ENCODE results near the gene WWP2. TPM values are rescaled to one million over a fixed set of nuclear protein-coding genes. Genes with fewer than 3 reads are reported as not detected.
"Not testable (repeated sequence)": the region's sequence is repeated elsewhere in the genome, so short reads cannot be mapped to it uniquely, and the experiment has no call there.

WWP2 gene
- total RNA-seq, 4 donors from 2014 or later = 21.9 to 32.8 (median 27.8) TPM

- H3K27ac ChIP-seq (replicated peaks in 1 of 4); H3K36me3 ChIP-seq; intact Hi-C loops (cut with DNase I); H3K4me1 ChIP-seq; H3K4me3 ChIP-seq; H3K9me3 ChIP-seq; H3K27me3 ChIP-seq; DNase-seq (ENCODE audit: extremely low spot score): not testable (repeated sequence)
- WGBS = 75% methylated on average over 9 of the region's 24 CpGs
Observed at GRCh38 chr16:69952572-69953355, 190.6 kb downstream of the WWP2 start.

GRCh38 chr16:69954241-69954640, 192.1 kb downstream of the WWP2 start:
- DNase-seq (ENCODE audit: extremely low spot score); H3K36me3 ChIP-seq: not testable (repeated sequence)
- WGBS = 87% methylated on average over 5 of the region's 13 CpGs

GRCh38 chr16:69963312-69963711, 201.2 kb downstream of the WWP2 start:
- intact Hi-C loops (cut with DNase I); H3K9me3 ChIP-seq; H3K4me1 ChIP-seq; H3K27ac ChIP-seq (replicated peaks in 1 of 4); H3K27me3 ChIP-seq; H3K36me3 ChIP-seq; DNase-seq (ENCODE audit: extremely low spot score); H3K4me3 ChIP-seq: not testable (repeated sequence)
- no CpG with 5 or more reads among the region's 9 CpGs for WGBS

More at GRCh38 chr16:69954241-69954640, 192.1 kb downstream of the WWP2 start:
- intact Hi-C loops (cut with DNase I); H3K4me1 ChIP-seq; H3K27ac ChIP-seq (replicated peaks in 1 of 4); H3K4me3 ChIP-seq; H3K9me3 ChIP-seq; H3K27me3 ChIP-seq: not testable (repeated sequence)

GRCh38 chr16:69964960-69965660, 203.0 kb downstream of the WWP2 start:
- WGBS = 86% methylated on average over 4 of the region's 68 CpGs
- Histone ChIP-seq H3K27ac (replicated peaks in 1 of 4) (peak overlapping the region; percentile 62 to 80 (median 74)), H3K4me3 (peak overlapping the region; percentile 49 to 80 (median 62))
- intact Hi-C loops (cut with DNase I); H3K9me3 ChIP-seq; H3K4me1 ChIP-seq; H3K27me3 ChIP-seq; DNase-seq (ENCODE audit: extremely low spot score); H3K36me3 ChIP-seq: not testable (repeated sequence)

GRCh38 chr16:69965661-69966054, 203.5 kb downstream of the WWP2 start:
- H3K36me3 ChIP-seq; intact Hi-C loops (cut with DNase I); H3K9me3 ChIP-seq; H3K27me3 ChIP-seq; H3K4me1 ChIP-seq; DNase-seq (ENCODE audit: extremely low spot score): not testable (repeated sequence)
- peak overlapping the region; percentile 62 to 80 (median 74) for H3K27ac ChIP-seq (replicated peaks in 1 of 4)
- WGBS = no CpG with 5 or more reads among the region's 24 CpGs
- peak overlapping the region; percentile 49 to 80 (median 62) for H3K4me3 ChIP-seq

GRCh38 chr16:69967688-69968087, 205.6 kb downstream of the WWP2 start:
- intact Hi-C loops (cut with DNase I); H3K27ac ChIP-seq (replicated peaks in 1 of 4); H3K4me3 ChIP-seq; H3K4me1 ChIP-seq; H3K27me3 ChIP-seq; H3K36me3 ChIP-seq; DNase-seq (ENCODE audit: extremely low spot score); H3K9me3 ChIP-seq: not testable (repeated sequence)
- WGBS = no CpG with 5 or more reads among the region's 5 CpGs

- DNase-seq (ENCODE audit: extremely low spot score); H3K27me3 ChIP-seq; intact Hi-C loops (cut with DNase I); H3K36me3 ChIP-seq; H3K4me1 ChIP-seq; H3K27ac ChIP-seq (replicated peaks in 1 of 4); H3K9me3 ChIP-seq; H3K4me3 ChIP-seq: not testable (repeated sequence)
- no CpG with 5 or more reads among the region's 10 CpGs for WGBS
Observed at GRCh38 chr16:69968125-69968524, 206.0 kb downstream of the WWP2 start.

GRCh38 chr16:69969657-69970056, 207.5 kb downstream of the WWP2 start:
- intact Hi-C loops (cut with DNase I); H3K27ac ChIP-seq (replicated peaks in 1 of 4); H3K27me3 ChIP-seq; DNase-seq (ENCODE audit: extremely low spot score); H3K4me1 ChIP-seq; H3K36me3 ChIP-seq; H3K9me3 ChIP-seq; H3K4me3 ChIP-seq: not testable (repeated sequence)
- 20% methylated on average over 1 of the region's 4 CpGs for WGBS

- H3K27me3 ChIP-seq; intact Hi-C loops (cut with DNase I); H3K27ac ChIP-seq (replicated peaks in 1 of 4): not testable (repeated sequence)
Observed at GRCh38 chr16:69972120-69972519, 210.0 kb downstream of the WWP2 start.

GRCh38 chr16:69972935-69973334, 210.8 kb downstream of the WWP2 start:
- H3K4me1 ChIP-seq; H3K27ac ChIP-seq (replicated peaks in 1 of 4); H3K36me3 ChIP-seq; H3K4me3 ChIP-seq; intact Hi-C loops (cut with DNase I); DNase-seq (ENCODE audit: extremely low spot score); H3K9me3 ChIP-seq; H3K27me3 ChIP-seq: not testable (repeated sequence)
- 93% methylated on average over 2 of the region's 8 CpGs for WGBS

More at GRCh38 chr16:69972120-69972519, 210.0 kb downstream of the WWP2 start:
- H3K9me3 ChIP-seq; H3K36me3 ChIP-seq; H3K4me3 ChIP-seq; H3K4me1 ChIP-seq; DNase-seq (ENCODE audit: extremely low spot score): not testable (repeated sequence)
- WGBS = no CpG with 5 or more reads among the region's 7 CpGs

- H3K4me3 ChIP-seq; H3K27ac ChIP-seq (replicated peaks in 1 of 4); H3K4me1 ChIP-seq; H3K27me3 ChIP-seq; intact Hi-C loops (cut with DNase I); DNase-seq (ENCODE audit: extremely low spot score); H3K9me3 ChIP-seq: not testable (repeated sequence)
- peaks cover 0 to 35% (median 13%) of the 10 kb centered on the region in 4 donors for H3K36me3 ChIP-seq
- WGBS = 76% methylated on average over 1 of the region's 1 CpG
Observed at GRCh38 chr16:69985196-69985595, 223.1 kb downstream of the WWP2 start.
